Activated CD8-positive, alpha-beta T cell treated with anti-CD3 and anti-CD28 coated beads for 36 hours (primary cell): ENCODE data around the gene KLF3. TPM values are rescaled to one million over a fixed set of nuclear protein-coding genes. Genes with fewer than 3 reads are reported as not detected.

Experiments used
- ATAC-seq: fragments of 200-7000 bp; cut with Tn5 transposase; one replicate; pipeline ENCODE4 v1.10.0; 2021; ENCODE audit warnings: mild to moderate bottlenecking, moderate library complexity
- CTCF ChIA-PET: fragments of 350-600 bp; sonication (Branson Sonifier 250); formaldehyde crosslinking; loops from one replicate; lab custom pipeline; 2021; ENCODE audit warnings: antibody characterized with exemption; lab: Charles Lee
- POLR2A ChIA-PET: fragments of 350-600 bp; sonication (Branson Sonifier 250); formaldehyde crosslinking; loops from one replicate; lab custom pipeline; 2021; ENCODE audit warnings: antibody characterized with exemption; lab: Charles Lee
- DNase-seq: peaks from one replicate; pipeline ENCODE4 v3.0.0-alpha.2; 2020
- H3K27ac Mint-ChIP-seq: one replicate; pipeline ENCODE4 v1.8.0; 2021; ENCODE audit warnings: mild to moderate bottlenecking, mixed read lengths
- H3K27me3 Mint-ChIP-seq: one replicate; pipeline ENCODE4 v1.8.0; 2021; ENCODE audit warnings: mixed read lengths
- H3K36me3 Mint-ChIP-seq: one replicate; pipeline ENCODE4 v1.8.0; 2021; ENCODE audit warnings: low read depth, mixed read lengths
- H3K4me1 Mint-ChIP-seq: one replicate; pipeline ENCODE4 v1.8.0; 2021; ENCODE audit warnings: low read depth, mixed read lengths
- H3K4me3 Mint-ChIP-seq: one replicate; pipeline ENCODE4 v1.8.0; 2021; ENCODE audit warnings: mild to moderate bottlenecking, moderate library complexity, mixed read lengths
- H3K9me3 Mint-ChIP-seq: one replicate; pipeline ENCODE4 v1.8.0; 2021; ENCODE audit warnings: mixed read lengths
- intact Hi-C: fragments of 100-400 bp; cut with micrococcal nuclease; formaldehyde crosslinking; loops from one replicate; pipeline ENCODE4 v1.10.0; 2022
- total RNA-seq, 2 experiments: library from RNA; stranded (reverse); gene quantifications; one replicate each; pipeline ENCODE4 v1.2.3, GENCODE V29; 2021
- TF ChIP-seq, protein P1 (sequence below): fragments of 200-600 bp; IDR thresholded peaks from one replicate; pipeline ENCODE4 v1.8.0; 2022; ENCODE audit warnings: antibody characterized with exemption, mild to moderate bottlenecking

Gene KLF3
- total RNA-seq, 2 experiments from 2014 or later, result 5.5 to 6.0 TPM

DNA sequence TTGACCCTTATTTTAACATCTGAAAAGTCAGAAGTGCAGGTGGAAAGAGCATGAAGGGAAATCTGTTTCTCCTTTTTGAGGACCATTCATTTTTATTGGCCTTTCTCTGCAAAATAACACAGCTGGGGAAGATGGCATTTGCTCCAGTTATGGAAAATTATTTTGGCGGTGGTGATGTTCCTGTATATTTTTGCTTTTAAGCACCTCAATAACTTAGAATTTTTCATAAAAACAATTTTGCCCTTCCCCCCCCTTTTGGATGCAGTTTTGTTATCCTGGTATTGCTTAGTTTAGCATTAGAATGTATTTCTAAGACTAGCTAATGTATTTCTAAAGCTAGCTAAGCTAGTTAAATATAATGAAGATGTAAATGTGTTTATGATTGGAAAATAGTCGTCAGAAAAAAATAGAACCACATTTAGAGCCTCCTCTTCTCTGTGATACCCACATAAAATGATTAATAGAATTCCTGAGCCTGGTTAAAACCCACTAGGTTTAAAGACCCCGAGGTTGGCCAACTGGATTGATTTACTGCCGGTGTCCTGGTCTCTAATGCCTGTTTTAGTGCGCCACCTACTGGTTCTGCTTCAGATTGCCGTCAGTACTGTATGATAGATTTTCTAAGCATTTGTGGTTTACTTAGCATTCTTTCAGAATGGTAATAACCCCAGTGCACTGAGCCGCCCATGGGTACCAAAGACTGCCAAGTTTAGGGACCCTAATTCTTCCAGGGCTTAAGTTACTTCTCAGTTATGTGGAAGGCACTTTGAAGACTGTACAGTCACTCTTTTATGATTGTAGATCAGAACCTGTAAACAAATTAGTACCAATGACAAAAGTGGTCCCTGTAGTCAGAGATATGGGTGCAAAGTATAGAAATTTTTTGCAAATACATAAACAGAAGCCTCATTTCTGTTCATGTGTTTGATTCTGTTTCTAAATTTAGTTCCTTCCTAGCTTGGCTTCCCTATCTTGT is 11.4 kb downstream of the KLF3 start:
- Mint-ChIP-seq H3K4me3 (peak overlapping the region; percentile 46), H3K9me3 (no peaks in the 10 kb centered on the region), H3K27me3 (no peaks in the 10 kb centered on the region), H3K36me3 (peaks cover 4% of the 10 kb centered on the region), H3K4me1 (peaks cover 82% of the 10 kb centered on the region), H3K27ac (peak overlapping the region; percentile 66)
- ATAC-seq (peak; percentile 65), DNase-seq (peak; percentile 95)
- CTCF ChIA-PET, result interaction anchor here (0.6 to 6.0 kb wide), 64 partner anchors 8 to 613 kb away, joined by 3 to 119 read pairs (median 4); partner anchors contain the start of gene TLR10
- intact Hi-C loops, result loop anchor here (2.0 to 10.0 kb wide), 5 partner anchors 161 to 611 kb away; no protein-coding TSS in a partner anchor
- POLR2A ChIA-PET, result no interaction called here
- TF ChIP-seq, protein P1, sequence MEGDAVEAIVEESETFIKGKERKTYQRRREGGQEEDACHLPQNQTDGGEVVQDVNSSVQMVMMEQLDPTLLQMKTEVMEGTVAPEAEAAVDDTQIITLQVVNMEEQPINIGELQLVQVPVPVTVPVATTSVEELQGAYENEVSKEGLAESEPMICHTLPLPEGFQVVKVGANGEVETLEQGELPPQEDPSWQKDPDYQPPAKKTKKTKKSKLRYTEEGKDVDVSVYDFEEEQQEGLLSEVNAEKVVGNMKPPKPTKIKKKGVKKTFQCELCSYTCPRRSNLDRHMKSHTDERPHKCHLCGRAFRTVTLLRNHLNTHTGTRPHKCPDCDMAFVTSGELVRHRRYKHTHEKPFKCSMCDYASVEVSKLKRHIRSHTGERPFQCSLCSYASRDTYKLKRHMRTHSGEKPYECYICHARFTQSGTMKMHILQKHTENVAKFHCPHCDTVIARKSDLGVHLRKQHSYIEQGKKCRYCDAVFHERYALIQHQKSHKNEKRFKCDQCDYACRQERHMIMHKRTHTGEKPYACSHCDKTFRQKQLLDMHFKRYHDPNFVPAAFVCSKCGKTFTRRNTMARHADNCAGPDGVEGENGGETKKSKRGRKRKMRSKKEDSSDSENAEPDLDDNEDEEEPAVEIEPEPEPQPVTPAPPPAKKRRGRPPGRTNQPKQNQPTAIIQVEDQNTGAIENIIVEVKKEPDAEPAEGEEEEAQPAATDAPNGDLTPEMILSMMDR, result peak; percentile 87

DNA sequence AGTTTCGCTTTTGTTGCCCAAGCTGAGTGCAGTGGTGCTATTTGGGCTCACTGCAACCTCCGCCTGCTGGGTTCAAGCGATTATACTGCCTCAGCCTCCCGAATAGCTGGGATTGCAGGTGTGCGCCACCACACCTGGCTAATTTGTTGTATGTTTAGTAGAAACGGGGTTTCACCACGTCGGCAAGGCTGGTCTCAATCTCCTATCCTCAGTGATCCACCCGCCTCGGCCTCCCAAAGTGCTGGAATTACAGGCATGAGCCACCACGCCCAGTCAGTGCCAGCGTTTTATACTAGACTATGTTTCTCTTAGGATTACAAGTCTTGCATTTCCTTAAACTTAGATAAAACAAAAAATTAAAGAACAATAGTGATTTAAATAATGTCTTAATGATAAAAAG is 13.0 kb downstream of the KLF3 start:
- H3K9me3 Mint-ChIP-seq, result no peaks in the 10 kb centered on the region
- H3K4me1 Mint-ChIP-seq, result peaks cover 76% of the 10 kb centered on the region
- CTCF ChIA-PET, result interaction anchor here (0.8 to 6.0 kb wide), 21 partner anchors 9 to 614 kb away, joined by 3 to 119 read pairs (median 9); no protein-coding TSS in a partner anchor
- H3K4me3 Mint-ChIP-seq, result no peak overlapping the region
- no peak overlapping the region for H3K27ac Mint-ChIP-seq
- intact Hi-C loops, result loop anchor here (5.0 to 10.0 kb wide), 4 partner anchors 162 to 612 kb away; no protein-coding TSS in a partner anchor
- no peaks in the 10 kb centered on the region for H3K27me3 Mint-ChIP-seq
- H3K36me3 Mint-ChIP-seq, result peaks cover 10% of the 10 kb centered on the region
- TF ChIP-seq, protein P1, result no peak
- ATAC-seq (no peak), DNase-seq (no peak)
- POLR2A ChIA-PET, result interaction anchor here (0.8 kb wide), 1 partner anchor 18 kb away, joined by 3 read pairs; no protein-coding TSS in a partner anchor

DNA sequence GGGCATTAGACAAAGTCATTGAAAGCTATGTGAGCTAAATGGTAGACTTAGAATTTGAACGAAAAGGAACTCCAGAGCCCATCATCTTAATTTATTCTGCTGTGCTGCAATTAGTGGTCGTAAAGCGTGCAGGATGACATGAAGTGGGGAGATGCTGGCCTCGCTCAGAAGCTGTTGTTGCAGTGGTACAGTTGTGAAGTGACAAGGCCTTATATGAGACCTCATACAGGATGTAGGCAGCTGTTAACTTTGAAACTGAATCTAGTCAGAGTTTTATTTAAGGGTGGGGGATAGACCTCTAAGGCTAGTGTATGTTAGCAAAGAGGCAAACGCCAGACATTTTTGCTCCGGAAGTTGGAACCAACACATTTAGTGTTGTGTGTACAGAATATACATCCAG is 13.4 kb downstream of the KLF3 start:
- Mint-ChIP-seq H3K9me3 (no peaks in the 10 kb centered on the region), H3K4me1 (peaks cover 75% of the 10 kb centered on the region), H3K36me3 (peaks cover 10% of the 10 kb centered on the region), H3K4me3 (no peak overlapping the region), H3K27me3 (no peaks in the 10 kb centered on the region), H3K27ac (peak overlapping the region; percentile 75)
- peak; percentile 59 for DNase-seq
- intact Hi-C loops, result loop anchor here (5.0 to 10.0 kb wide), 4 partner anchors 163 to 613 kb away; no protein-coding TSS in a partner anchor
- POLR2A ChIA-PET, result interaction anchor here (0.8 kb wide), 1 partner anchor 18 kb away, joined by 3 read pairs; no protein-coding TSS in a partner anchor
- CTCF ChIA-PET, result interaction anchor here (0.9 to 6.0 kb wide), 10 partner anchors 9 to 615 kb away, joined by 3 to 119 read pairs (median 20); no protein-coding TSS in a partner anchor
- peak; percentile 79 for ATAC-seq
- TF ChIP-seq, protein P1, result no peak

DNA sequence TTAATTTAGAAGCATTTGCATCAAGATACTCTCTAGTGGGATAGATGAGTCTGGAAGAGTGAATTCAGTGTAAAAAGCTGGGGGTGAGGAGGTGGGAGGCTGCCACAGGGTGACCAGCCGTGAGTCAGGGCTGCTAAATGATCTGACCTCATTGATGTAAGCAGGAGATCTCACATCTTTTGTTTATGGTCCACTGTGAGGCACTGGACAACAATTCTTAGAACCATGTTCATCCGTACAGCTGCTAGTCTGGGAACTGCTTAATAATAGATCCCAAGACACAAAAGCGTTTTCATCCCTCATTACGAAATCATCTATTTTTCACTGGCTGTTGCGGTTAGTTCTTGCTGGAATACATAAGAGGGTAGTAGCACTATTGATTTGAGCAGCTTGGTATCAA is 14.1 kb downstream of the KLF3 start:
- peaks cover 74% of the 10 kb centered on the region for H3K4me1 Mint-ChIP-seq
- TF ChIP-seq, protein P1, result no peak
- ChIA-PET POLR2A (interaction anchor here (1.0 kb wide), 1 partner anchor 57 kb away, joined by 3 read pairs; no protein-coding TSS in a partner anchor), CTCF (interaction anchor here (0.9 to 6.0 kb wide), 5 partner anchors 8 to 499 kb away, joined by 3 to 119 read pairs (median 36); no protein-coding TSS in a partner anchor)
- intact Hi-C loops, result loop anchor here (5.0 to 10.0 kb wide), 4 partner anchors 163 to 613 kb away; no protein-coding TSS in a partner anchor
- no peak for DNase-seq
- peaks cover 10% of the 10 kb centered on the region for H3K36me3 Mint-ChIP-seq
- no peaks in the 10 kb centered on the region for H3K9me3 Mint-ChIP-seq
- peak overlapping the region; percentile 75 for H3K27ac Mint-ChIP-seq
- no peak overlapping the region for H3K4me3 Mint-ChIP-seq
- ATAC-seq, result no peak
- no peaks in the 10 kb centered on the region for H3K27me3 Mint-ChIP-seq
